K562 (cell line): Measurements from ENCODE around the gene ATPAF2. TPM values are rescaled to one million over a fixed set of nuclear protein-coding genes. Genes with fewer than 3 reads are reported as not detected.

Source experiments
- ARID1B ChIP-seq: fragments of 450-650 bp; IDR thresholded peaks from 2 replicates; pipeline ENCODE4 v1.6.1; 2016; ENCODE audit warnings: antibody characterized with exemption, mild to moderate bottlenecking, inconsistent platforms
- CREB1 ChIP-seq, 2 experiments: sonication (generic) in 1 of 2; formaldehyde crosslinking in 1 of 2; IDR thresholded peaks; 2 replicates each; pipeline versions ENCODE4 v1.6.1 to v1.8.0; 2012 to 2022; ENCODE audit warnings: inconsistent platforms in 1 of 2, mild to moderate bottlenecking in 1 of 2, missing genetic modification reagents in 1 of 2, moderate library complexity in 1 of 2
- DPF2 ChIP-seq: fragments of 450-650 bp; IDR thresholded peaks from 2 replicates; pipeline ENCODE4 v1.6.1; 2016
- ETS2 ChIP-seq: IDR thresholded peaks from 2 replicates; pipeline ENCODE4 v1.6.1; 2016; ENCODE audit warnings: borderline replicate concordance, missing genetic modification characterization, mild to moderate bottlenecking, moderate library complexity, missing compliant biosample characterization; ENCODE audit not compliant: poor library complexity, severe bottlenecking
- FOXJ3 ChIP-seq: sonication (generic); formaldehyde crosslinking; IDR thresholded peaks from 2 replicates; pipeline ENCODE4 v1.4.0; 2020; ENCODE audit warnings: mild to moderate bottlenecking, missing genetic modification reagents
- KDM1A ChIP-seq, 2 experiments: fragments of 450-650 bp; IDR thresholded peaks; 2 replicates each; pipeline ENCODE4 v1.6.1; 2016; ENCODE audit warnings: mild to moderate bottlenecking in 2 of 2
- PTBP1 ChIP-seq: fragments of 200-400 bp; formaldehyde crosslinking; IDR thresholded peaks from 2 replicates; pipeline ENCODE4 v1.6.1; 2017; ENCODE audit warnings: low read depth, low read length
- TAF15 ChIP-seq: fragments of 200-400 bp; formaldehyde crosslinking; IDR thresholded peaks from 2 replicates; pipeline ENCODE4 v1.6.1; 2017; ENCODE audit warnings: mild to moderate bottlenecking, low read depth, low read length, moderate library complexity
- THRA ChIP-seq: fragments of 450-650 bp; IDR thresholded peaks from 2 replicates; pipeline ENCODE4 v1.6.1; 2017; ENCODE audit warnings: mild to moderate bottlenecking, moderate library complexity
- THRAP3 ChIP-seq: fragments of 450-650 bp; IDR thresholded peaks from 2 replicates; pipeline ENCODE4 v1.6.1; 2016; ENCODE audit warnings: mild to moderate bottlenecking, inconsistent platforms, borderline replicate concordance
- TSC22D4 ChIP-seq: fragments of 450-650 bp; IDR thresholded peaks from 2 replicates; pipeline ENCODE4 v1.6.1; 2016; ENCODE audit warnings: missing genetic modification characterization, missing biosample characterization, control low read depth
- ZNF23 ChIP-seq: fragments of 250-450 bp; sonication (Bioruptor Pico); IDR thresholded peaks from 2 replicates; pipeline ENCODE4 v1.4.0; 2020; ENCODE audit warnings: mild to moderate bottlenecking
- ZNF707 ChIP-seq: fragments of 250-450 bp; sonication (Bioruptor Pico); conservative IDR thresholded peaks from 2 replicates; pipeline ENCODE4 v1.8.0; 2022; ENCODE audit warnings: inconsistent platforms, mild to moderate bottlenecking, moderate library complexity
- polyA plus RNA-seq, 8 experiments: library from polyadenylated mRNA; depleted of rRNA in 4 of 8; stranded (reverse) in 5 of 8; unstranded in 3 of 8; fragments of >200 nt; fragmentation: Nextera tagmentation in 2 of 8; fragmentation: Illumina TruSeq in 1 of 8; extraction: Ambion mirVana in 2 of 8; extraction: Trizol in 1 of 8; gene quantifications; 2 replicates each; pipeline versions ENCODE4 v1.2.1 to v1.2.3, GENCODE V29; 2011 to 2014; ENCODE audit warnings: inconsistent platforms in 1 of 8, missing spikeins in 1 of 8
- total RNA-seq, 7 experiments: library from RNA; depleted of rRNA in 6 of 7; stranded (reverse); fragments of >200 nt in 6 of 7; fragmentation: Illumina TruSeq in 2 of 7; extraction: Trizol in 2 of 7; gene quantifications; 2 replicates each; pipeline versions ENCODE4 v1.2.1 to v1.2.3, GENCODE V29; 2011 to 2021; ENCODE audit warnings: low replicate concordance in 1 of 7
- TF ChIP-seq, protein P1 (sequence below): fragments of 450-650 bp; IDR thresholded peaks from 2 replicates; pipeline ENCODE4 v1.6.1; 2016; ENCODE audit warnings: low read depth
- TF ChIP-seq, protein P2 (sequence below): fragments of 450-650 bp; formaldehyde crosslinking; IDR thresholded peaks from 2 replicates; pipeline ENCODE4 v1.4.0; 2022; ENCODE audit warnings: missing genetic modification characterization
- TF ChIP-seq, protein P3 (sequence below): sonication (generic); formaldehyde crosslinking; IDR thresholded peaks from 2 replicates; pipeline ENCODE4 v1.8.0; 2022; ENCODE audit warnings: mild to moderate bottlenecking, missing genetic modification reagents

The ATPAF2 gene
- total and polyA plus RNA-seq, 9 of the 15 experiments (the other 6 are each of a cell fraction or from before 2014, with no cell fraction given): 2.1 to 19.2 (median 11.3) TPM

DNA sequence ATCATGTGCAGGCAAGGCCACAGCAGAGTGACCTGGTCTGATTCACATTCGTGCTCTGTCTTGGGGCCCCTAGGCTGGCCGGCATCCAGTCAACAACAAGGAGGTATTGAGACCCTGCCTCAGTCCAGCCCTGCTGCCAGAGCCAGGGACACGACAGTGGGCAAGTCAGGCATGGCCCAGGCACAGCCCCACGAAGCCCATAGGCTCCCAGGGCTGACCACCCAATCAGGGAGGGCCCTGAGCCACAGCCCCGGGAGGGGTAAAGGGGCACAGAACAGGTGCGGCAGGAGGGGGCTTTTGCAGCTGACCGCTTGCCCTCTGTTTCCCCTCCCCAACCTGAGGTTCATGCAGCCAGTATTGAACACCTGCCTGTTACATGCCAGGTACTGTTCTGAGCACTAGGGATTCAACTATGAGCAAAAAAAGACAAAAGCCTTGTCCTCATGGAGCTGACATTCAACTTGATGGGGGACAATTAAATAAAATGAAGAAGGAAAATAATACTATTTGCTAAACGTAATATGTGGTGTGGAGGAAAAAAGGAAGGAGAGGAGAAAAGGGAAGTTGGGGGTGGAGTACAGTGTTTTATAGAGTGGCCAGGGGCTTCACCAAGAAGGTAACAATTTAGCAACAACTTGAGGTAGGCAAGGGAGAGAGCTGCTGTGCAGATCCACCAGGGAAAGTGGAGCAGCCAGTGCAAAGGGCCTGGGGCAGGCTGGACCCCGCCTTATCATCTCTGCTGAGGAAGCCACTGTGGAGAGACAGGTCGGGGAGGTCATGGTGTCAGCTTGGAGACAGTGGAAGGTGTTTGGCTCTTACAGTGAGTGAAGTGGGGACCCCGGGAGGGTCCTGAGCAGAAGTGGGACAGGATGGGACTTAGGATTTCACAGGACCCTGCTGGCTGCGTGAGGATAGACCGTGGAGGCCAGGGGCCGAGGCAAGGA is 60.2 kb downstream of the ATPAF2 start (continued):
- TF ChIP-seq, protein P1, sequence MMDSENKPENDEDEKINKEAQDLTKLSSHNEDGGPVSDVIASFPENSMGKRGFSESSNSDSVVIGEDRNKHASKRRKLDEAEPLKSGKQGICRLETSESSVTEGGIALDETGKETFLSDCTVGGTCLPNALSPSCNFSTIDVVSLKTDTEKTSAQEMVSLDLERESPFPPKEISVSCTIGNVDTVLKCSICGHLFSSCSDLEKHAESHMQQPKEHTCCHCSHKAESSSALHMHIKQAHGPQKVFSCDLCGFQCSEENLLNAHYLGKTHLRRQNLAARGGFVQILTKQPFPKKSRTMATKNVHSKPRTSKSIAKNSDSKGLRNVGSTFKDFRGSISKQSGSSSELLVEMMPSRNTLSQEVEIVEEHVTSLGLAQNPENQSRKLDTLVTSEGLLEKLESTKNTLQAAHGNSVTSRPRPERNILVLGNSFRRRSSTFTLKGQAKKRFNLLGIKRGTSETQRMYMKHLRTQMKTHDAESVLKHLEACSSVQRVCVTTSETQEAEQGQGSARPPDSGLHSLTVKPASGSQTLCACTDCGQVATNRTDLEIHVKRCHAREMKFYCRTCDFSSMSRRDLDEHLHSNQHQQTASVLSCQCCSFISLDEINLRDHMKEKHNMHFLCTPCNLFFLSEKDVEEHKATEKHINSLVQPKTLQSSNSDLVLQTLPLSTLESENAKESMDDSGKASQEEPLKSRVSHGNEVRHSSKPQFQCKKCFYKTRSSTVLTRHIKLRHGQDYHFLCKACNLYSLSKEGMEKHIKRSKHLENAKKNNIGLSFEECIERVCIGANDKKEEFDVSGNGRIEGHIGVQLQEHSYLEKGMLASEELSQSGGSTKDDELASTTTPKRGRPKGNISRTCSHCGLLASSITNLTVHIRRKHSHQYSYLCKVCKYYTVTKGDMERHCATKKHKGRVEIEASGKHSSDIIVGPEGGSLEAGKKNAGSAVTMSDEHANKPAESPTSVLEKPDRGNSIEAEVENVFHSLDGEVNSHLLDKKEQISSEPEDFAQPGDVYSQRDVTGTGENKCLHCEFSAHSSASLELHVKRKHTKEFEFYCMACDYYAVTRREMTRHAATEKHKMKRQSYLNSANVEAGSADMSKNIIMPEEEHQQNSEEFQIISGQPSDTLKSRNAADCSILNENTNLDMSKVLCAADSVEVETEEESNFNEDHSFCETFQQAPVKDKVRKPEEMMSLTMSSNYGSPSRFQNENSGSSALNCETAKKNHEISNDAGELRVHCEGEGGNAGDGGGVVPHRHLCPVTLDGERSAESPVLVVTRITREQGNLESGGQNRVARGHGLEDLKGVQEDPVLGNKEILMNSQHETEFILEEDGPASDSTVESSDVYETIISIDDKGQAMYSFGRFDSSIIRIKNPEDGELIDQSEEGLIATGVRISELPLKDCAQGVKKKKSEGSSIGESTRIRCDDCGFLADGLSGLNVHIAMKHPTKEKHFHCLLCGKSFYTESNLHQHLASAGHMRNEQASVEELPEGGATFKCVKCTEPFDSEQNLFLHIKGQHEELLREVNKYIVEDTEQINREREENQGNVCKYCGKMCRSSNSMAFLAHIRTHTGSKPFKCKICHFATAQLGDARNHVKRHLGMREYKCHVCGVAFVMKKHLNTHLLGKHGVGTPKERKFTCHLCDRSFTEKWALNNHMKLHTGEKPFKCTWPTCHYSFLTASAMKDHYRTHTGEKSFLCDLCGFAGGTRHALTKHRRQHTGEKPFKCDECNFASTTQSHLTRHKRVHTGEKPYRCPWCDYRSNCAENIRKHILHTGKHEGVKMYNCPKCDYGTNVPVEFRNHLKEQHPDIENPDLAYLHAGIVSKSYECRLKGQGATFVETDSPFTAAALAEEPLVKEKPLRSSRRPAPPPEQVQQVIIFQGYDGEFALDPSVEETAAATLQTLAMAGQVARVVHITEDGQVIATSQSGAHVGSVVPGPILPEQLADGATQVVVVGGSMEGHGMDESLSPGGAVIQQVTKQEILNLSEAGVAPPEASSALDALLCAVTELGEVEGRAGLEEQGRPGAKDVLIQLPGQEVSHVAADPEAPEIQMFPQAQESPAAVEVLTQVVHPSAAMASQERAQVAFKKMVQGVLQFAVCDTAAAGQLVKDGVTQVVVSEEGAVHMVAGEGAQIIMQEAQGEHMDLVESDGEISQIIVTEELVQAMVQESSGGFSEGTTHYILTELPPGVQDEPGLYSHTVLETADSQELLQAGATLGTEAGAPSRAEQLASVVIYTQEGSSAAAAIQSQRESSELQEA: no peak
- TF ChIP-seq KDM1A (IDR thresholded peaks at IDR 0.05) (peak in 1 of 2 experiments; percentile 49; a peak in 1 of 4 replicates), TAF15 (no peak), FOXJ3 (CRISPR knock-in tag) (no peak), ZNF707 (CRISPR knock-in tag) (no peak), THRA (no peak), TSC22D4 (tag) (no peak), ZNF23 (CRISPR knock-in tag) (no peak), ARID1B (no peak), CREB1 (IDR thresholded peaks at IDR 0.05) (no peak), CREB1 (CRISPR knock-in tag; IDR thresholded peaks at IDR 0.05) (no peak), ETS2 (tag) (no peak), THRAP3 (no peak), DPF2 (no peak), PTBP1 (0 out of 2 replicates have a peak, but pooled peaks have one; percentile 44)
- TF ChIP-seq, protein P2, sequence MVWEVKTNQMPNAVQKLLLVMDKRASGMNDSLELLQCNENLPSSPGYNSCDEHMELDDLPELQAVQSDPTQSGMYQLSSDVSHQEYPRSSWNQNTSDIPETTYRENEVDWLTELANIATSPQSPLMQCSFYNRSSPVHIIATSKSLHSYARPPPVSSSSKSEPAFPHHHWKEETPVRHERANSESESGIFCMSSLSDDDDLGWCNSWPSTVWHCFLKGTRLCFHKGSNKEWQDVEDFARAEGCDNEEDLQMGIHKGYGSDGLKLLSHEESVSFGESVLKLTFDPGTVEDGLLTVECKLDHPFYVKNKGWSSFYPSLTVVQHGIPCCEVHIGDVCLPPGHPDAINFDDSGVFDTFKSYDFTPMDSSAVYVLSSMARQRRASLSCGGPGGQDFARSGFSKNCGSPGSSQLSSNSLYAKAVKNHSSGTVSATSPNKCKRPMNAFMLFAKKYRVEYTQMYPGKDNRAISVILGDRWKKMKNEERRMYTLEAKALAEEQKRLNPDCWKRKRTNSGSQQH: no peak
- TF ChIP-seq, protein P3, sequence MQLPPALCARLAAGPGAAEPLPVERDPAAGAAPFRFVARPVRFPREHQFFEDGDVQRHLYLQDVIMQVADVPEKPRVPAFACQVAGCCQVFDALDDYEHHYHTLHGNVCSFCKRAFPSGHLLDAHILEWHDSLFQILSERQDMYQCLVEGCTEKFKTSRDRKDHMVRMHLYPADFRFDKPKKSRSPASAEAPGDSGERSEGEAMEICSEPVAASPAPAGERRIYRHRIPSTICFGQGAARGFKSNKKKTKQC: no peak
